ENCODE results near the gene ZCCHC4. TPM values are rescaled to one million over a fixed set of nuclear protein-coding genes. Genes with fewer than 3 reads are reported as not detected.

Gene ZCCHC4
- total RNA-seq: 11.7 and 13.8 TPM in 2 replicates

DNA sequence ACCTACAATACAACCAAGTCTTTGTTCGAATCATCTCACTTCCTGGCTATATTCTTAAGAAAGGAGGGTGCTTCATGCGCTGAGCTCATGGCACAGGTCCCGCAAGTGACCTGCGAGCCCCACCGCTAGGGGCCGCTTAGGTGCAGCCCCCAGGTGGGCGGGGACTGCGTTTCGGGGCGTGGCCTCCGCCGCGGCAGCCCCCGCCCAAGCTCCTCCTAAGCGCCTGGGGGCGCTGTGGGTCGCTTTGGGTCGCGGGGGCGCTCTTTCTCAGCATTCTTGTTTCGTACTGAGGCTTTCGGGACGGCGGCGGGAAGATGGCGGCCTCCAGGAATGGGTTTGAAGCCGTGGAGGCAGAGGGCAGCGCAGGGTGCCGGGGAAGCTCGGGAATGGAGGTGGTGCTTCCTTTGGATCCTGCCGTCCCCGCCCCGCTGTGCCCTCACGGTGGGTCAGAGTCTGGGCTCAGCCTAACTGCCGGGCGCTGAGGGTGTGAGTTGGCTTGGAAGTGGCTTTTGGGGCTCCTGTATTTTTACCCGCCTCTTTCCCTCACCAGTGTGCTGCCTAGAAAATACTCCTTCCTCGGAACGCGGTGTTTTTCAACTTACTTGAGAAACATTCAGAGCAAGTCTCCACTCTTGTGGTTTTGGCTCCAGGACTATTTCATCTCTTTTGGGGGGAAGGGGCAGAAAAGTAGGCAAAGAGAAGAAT lies at the start of gene ZCCHC4:
Gene ZCCHC4 (plus strand): TSS at position 279 of the 705 bp plus-strand sequence. CDS start 36 bp downstream, at position 315.
- intact Hi-C loops (cut with micrococcal nuclease): loop anchor here (1.0 to 10.0 kb wide), 12 partner anchors 19 to 1545 kb away; partner anchors contain the start of genes ANAPC4, DHX15, PI4K2B and SEPSECS

GRCh38 chr4:25271866-25272265 lies 40.7 kb upstream of the ZCCHC4 start:
- intact Hi-C loops (cut with micrococcal nuclease): loop anchor here (5.0 kb wide), 1 partner anchor 35 kb away; no protein-coding TSS in a partner anchor

- intact Hi-C loops (cut with micrococcal nuclease): no loop called here
These were observed 32.4 kb upstream of the ZCCHC4 start for GRCh38 chr4:25280210-25280609.

GRCh38 chr4:25283948-25284347 lies 28.6 kb upstream of the ZCCHC4 start:
- intact Hi-C loops (cut with micrococcal nuclease): no loop called here

GRCh38 chr4:25284466-25284865 lies 28.1 kb upstream of the ZCCHC4 start:
- intact Hi-C loops (cut with micrococcal nuclease): no loop called here

DNA sequence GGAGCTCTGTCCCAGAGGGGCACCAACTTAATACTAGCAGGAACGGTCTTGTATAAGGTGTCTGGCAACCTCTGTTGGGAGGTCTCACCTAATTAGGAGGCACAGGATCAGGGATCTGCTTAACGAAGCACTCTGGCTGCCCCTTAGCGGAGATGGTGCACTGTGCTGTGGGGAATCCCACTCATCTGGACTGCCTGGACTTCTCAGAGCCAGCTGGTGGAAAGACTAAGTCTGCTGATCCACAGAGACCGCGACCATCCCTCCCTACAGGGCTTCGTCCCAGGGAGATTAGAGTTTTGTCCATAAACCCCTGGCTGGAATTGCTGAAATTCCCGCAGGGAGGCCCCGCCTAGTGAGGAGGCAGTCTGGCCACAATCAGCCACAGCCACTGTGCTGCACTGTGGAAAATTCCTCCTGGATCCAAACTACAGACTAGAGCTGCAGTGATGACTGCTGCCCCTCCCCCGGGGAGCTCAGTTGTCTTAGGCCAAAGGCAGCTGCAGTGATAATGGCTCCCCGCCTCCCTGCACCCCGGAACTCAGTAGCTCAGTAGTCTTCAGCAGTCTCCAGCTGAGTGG lies 22.0 kb upstream of the ZCCHC4 start:
- intact Hi-C loops (cut with micrococcal nuclease): no loop called here

- intact Hi-C loops (cut with micrococcal nuclease): no loop called here
These were observed 21.3 kb upstream of the ZCCHC4 start for GRCh38 chr4:25291158-25291733.

- intact Hi-C loops (cut with micrococcal nuclease): no loop called here
These were observed 14.9 kb upstream of the ZCCHC4 start for GRCh38 chr4:25297528-25298242.

DNA sequence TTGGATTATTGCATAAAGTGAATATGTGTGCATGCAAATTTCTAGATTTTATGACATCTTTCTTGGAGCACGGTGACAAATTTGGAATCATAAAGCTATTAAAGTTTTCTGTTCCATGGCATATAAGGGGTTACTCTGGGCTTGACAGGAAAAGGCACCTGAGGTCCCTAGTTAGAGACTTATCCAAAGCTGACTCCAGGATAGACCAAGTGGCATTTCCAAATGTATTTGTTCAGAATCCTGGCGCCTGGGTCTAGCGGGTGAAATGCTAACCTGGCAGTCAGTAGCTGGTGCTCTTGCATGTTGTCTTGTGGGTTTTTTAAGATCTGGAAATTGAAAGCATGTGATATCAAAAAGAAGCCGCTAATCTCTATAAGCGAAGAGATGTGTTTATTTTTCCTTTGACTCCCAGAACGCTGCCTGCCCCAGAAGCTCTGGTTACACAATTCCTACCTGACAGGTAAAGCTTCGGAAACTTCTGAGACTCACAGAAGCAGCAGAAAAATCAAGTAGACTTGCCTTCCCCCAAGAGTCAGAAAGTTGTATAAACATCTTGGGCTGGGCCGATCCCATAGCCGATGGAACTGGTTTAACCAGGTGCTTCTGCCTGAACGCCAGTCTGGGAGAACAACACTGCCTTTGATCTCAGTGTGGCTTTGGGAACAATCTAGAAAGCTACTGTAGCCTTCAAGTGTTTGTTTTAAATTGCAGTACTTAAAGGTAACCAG lies 12.9 kb upstream of the ZCCHC4 start:
- intact Hi-C loops (cut with micrococcal nuclease): no loop called here

GRCh38 chr4:25301471-25301870 lies 11.1 kb upstream of the ZCCHC4 start:
- intact Hi-C loops (cut with micrococcal nuclease): no loop called here

- intact Hi-C loops (cut with micrococcal nuclease): no loop called here
These were observed 9.9 kb upstream of the ZCCHC4 start for GRCh38 chr4:25302626-25303025.

DNA sequence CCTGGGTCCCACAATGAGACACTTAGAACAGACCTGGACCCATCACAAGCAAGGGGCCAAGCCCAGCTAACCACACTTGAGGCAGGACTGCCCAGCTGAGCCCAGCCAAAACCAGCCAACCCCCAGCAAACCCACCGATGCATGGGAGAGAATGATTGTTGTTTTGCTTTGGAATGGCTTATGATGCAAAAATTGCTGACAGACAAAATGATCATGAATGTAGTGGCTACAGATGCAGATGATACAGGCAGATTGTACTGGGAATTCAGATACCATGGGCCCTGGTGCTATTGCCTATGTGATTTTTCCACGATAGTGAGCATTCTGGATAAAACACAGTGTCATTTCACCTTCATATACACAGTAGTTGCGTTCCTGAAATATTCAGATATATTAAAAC lies 9.0 kb upstream of the ZCCHC4 start:
- intact Hi-C loops (cut with micrococcal nuclease): no loop called here

DNA sequence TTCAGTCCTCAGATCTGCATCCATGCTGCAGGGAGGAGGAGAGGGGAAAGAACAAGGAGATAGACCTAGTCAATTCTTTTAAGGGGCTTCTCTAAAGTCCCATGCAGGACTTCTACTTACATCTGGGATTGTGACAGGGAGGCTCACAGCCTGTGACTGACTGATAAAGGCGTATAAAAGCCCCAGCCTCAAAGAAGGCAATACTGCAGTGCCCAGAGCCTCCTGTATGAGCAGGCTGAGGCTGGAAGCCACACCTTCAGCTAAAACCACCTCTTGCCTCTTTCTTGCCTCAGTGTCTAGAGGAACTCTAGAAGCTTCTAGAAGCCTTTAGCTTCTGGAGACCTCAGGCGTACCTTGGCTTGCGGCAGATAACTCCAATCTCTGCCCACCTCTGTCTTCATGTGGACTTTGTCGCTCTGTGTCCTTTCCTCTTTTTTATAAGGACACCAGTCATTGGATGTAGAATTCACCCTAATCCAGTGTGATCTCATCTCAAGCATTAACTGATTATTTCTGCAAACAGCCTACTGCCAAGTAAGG lies 6.0 kb upstream of the ZCCHC4 start:
- intact Hi-C loops (cut with micrococcal nuclease): no loop called here

GRCh38 chr4:25307596-25307995 lies 5.0 kb upstream of the ZCCHC4 start:
- intact Hi-C loops (cut with micrococcal nuclease): no loop called here

DNA sequence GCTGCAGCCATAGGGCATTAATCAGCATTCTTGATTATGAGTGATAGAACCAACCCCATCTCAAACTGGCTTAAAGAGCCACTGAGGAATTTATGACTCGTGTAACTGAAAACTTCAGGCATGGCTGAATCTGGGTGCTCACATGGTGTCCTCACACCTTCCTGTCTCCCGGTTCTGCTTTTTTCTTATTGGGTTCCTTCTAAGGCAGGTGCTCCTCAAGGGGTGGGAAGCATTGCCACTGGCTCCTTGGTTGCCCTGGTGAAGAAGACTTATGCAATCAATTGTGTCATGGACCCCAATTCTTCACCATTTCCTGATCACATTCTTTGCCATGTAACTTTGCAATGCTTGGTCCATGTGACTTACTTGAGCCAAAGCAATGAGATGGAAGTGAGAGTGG lies 4.3 kb upstream of the ZCCHC4 start:
- intact Hi-C loops (cut with micrococcal nuclease): no loop called here

DNA sequence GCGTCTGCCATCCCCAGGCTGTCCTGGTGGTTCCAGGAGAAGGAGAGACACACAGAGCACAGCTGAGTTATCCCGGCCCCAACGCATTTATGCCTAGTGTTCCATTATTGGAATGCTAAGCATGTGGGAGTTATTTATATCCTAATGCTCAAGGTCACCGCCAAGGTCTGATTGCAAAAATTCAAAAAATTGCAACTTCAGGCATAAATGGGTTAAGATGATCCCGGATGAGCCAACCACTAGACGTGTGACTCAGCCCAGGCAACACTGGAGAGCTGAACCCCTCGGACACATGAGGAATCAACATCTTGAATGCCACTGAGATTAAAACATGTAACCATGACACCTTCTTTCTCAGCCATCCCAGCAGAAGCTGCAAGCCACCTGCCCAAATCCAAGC lies 3.8 kb upstream of the ZCCHC4 start:
- intact Hi-C loops (cut with micrococcal nuclease): no loop called here

GRCh38 chr4:25310066-25310802 lies 2.3 kb upstream of the ZCCHC4 start:
- intact Hi-C loops (cut with micrococcal nuclease): loop anchor here (5.0 to 10.0 kb wide), 2 partner anchors 1275 to 1547 kb away; partner anchors contain the start of gene TBC1D19

GRCh38 chr4:25310803-25311166 lies 1.8 kb upstream of the ZCCHC4 start:
- intact Hi-C loops (cut with micrococcal nuclease): loop anchor here (5.0 to 10.0 kb wide), 2 partner anchors 1274 to 1547 kb away; partner anchors contain the start of gene TBC1D19

DNA sequence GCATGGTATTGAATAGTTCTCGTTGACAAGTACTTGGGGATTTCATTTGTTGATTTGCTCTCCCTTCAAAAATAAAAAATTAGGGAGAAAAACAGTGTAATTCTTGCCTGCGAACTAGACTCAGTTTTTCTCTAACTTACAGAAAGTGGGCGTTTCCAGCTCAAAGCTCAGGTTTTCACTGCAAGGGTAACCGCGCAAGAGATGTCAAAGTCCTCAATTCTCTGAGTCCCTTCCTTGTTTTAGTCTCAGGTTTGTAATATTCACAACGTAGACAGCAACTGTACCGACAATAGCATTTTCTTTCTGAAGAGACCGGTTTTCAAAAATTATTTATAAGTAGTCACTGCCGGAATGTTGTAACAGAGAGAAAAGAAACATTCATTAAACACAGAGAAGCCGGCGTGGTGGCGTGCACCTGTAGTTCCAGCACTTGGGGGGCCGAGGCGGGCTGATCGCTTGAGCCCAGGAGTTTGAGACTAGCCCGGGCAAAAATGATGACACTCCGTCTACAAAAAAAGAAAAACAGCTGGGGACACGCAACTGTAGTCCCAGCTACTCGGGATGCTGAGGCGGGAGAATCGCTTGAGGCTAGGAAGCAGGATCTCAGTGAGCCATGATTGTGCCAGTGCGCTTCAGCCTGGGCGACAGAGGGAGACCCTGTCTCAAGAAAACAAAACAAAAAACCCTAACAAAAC lies 774 bp downstream of the ZCCHC4 start:
- intact Hi-C loops (cut with micrococcal nuclease): loop anchor here (5.0 to 10.0 kb wide), 2 partner anchors 1271 to 1544 kb away; partner anchors contain the start of gene TBC1D19
